HG02981 (cell line): ENCODE measurements around the gene AP5S1.
A peak's percentile ranks its signal among the peaks of the same experiment; 100 is the strongest.
"Not testable (repeated sequence)": the region's sequence is repeated elsewhere in the genome, so short reads cannot be mapped to it uniquely, and the experiment has no call there.

ENCODE experiments used
- ATAC-seq: cut with Tn5 transposase; IDR thresholded peaks from one replicate; pipeline ENCODE4 v1.9.1; 2021; ENCODE audit warnings: mild to moderate bottlenecking, moderate library complexity; ENCODE audit not compliant: unreplicated experiment

Gene AP5S1

GRCh38 chr20:3842348-3842930 lies 22.1 kb downstream of the AP5S1 start:
- no peak for ATAC-seq

- no peak for ATAC-seq
These were observed 23.1 kb downstream of the AP5S1 start for GRCh38 chr20:3843490-3843889.

GRCh38 chr20:3843990-3844619 lies 23.8 kb downstream of the AP5S1 start:
- ATAC-seq, result not testable (repeated sequence)

- no peak for ATAC-seq
These were observed 26.0 kb downstream of the AP5S1 start for GRCh38 chr20:3846378-3846739.

GRCh38 chr20:3846740-3847428 lies 26.5 kb downstream of the AP5S1 start, which contains the start of gene MAVS:
Gene MAVS, plus strand, starts transcription at chr20:3846834. Its CDS starts 7,791 bp downstream, at chr20:3854625.
- peak; percentile 93 for ATAC-seq

- ATAC-seq, result no peak
These were observed 27.1 kb downstream of the AP5S1 start for GRCh38 chr20:3847429-3847940.

- ATAC-seq, result no peak
These were observed 28.2 kb downstream of the AP5S1 start for GRCh38 chr20:3848565-3848964.

GRCh38 chr20:3854462-3854871 lies 34.1 kb downstream of the AP5S1 start:
- ATAC-seq, result no peak

- no peak for ATAC-seq
These were observed 37.1 kb downstream of the AP5S1 start for GRCh38 chr20:3857405-3857804.

- no peak for ATAC-seq
These were observed 38.3 kb downstream of the AP5S1 start for GRCh38 chr20:3858689-3859088.

- ATAC-seq, result no peak
These were observed 40.8 kb downstream of the AP5S1 start for GRCh38 chr20:3861191-3861590.

- no peak for ATAC-seq
These were observed 42.0 kb downstream of the AP5S1 start for GRCh38 chr20:3862333-3862732.

GRCh38 chr20:3863317-3863716 lies 43.0 kb downstream of the AP5S1 start:
- ATAC-seq, result peak; percentile 47

- ATAC-seq, result no peak
These were observed 44.2 kb downstream of the AP5S1 start for GRCh38 chr20:3864518-3864917.

- ATAC-seq, result no peak
These were observed 45.0 kb downstream of the AP5S1 start for GRCh38 chr20:3865152-3865886.

- ATAC-seq, result no peak
These were observed 45.6 kb downstream of the AP5S1 start for GRCh38 chr20:3865887-3866407.

GRCh38 chr20:3866464-3866863 lies 46.1 kb downstream of the AP5S1 start:
- ATAC-seq, result no peak

- no peak for ATAC-seq
These were observed 47.5 kb downstream of the AP5S1 start for GRCh38 chr20:3867802-3868201.

GRCh38 chr20:3869839-3870634 lies 49.7 kb downstream of the AP5S1 start:
- ATAC-seq, result no peak

GRCh38 chr20:3871550-3872265 lies 51.4 kb downstream of the AP5S1 start:
- no peak for ATAC-seq
